ENCODE data around the gene PATZ1. TPM values are rescaled to one million over a fixed set of nuclear protein-coding genes. Genes with fewer than 3 reads are reported as not detected.

Gene PATZ1
- polyA plus RNA-seq, 1 of the 3 experiments (the other 2 are of a cell fraction) = 21.8 TPM

DNA sequence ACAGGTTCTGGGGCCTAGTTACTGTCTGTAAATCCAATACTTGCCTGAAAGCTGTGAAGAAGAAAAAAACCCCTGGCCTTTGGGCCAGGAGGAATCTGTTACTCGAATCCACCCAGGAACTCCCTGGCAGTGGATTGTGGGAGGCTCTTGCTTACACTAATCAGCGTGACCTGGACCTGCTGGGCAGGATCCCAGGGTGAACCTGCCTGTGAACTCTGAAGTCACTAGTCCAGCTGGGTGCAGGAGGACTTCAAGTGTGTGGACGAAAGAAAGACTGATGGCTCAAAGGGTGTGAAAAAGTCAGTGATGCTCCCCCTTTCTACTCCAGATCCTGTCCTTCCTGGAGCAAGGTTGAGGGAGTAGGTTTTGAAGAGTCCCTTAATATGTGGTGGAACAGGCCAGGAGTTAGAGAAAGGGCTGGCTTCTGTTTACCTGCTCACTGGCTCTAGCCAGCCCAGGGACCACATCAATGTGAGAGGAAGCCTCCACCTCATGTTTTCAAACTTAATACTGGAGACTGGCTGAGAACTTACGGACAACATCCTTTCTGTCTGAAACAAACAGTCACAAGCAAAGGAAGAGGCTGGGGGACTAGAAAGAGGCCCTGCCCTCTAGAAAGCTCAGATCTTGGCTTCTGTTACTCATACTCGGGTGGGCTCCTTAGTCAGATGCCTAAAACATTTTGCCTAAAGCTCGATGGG, 67.4 kb downstream of the PATZ1 start:
- 91% methylated on average over 5 of the region's 6 CpGs for WGBS (ENCODE audit: low lambda C conversion rate)
- no peaks in the 10 kb centered on the region for H3K9me3 ChIP-seq
- CTCF ChIA-PET = interaction anchor here (1.3 to 3.1 kb wide), 2 partner anchors 35 to 67 kb away, joined by 8 to 14 read pairs; partner anchors contain the start of gene LIMK2
- no peaks in the 10 kb centered on the region for H3K27me3 ChIP-seq (ENCODE audit: insufficient read depth)
- H4K20me1 ChIP-seq (ENCODE audit: insufficient read depth) = no peaks in the 10 kb centered on the region
- H3K9me2 ChIP-seq = no peaks in the 10 kb centered on the region
- H3K4me1 ChIP-seq (ENCODE audit: control insufficient read depth in 1 of 2, insufficient read depth in 2 of 2, low read depth in 1 of 2, low read length in 1 of 2) = no peaks in the 10 kb centered on the region; a peak in 1 of 4 replicates
- H3K4me2 ChIP-seq = no peak overlapping the region
- H3K79me2 ChIP-seq (ENCODE audit: insufficient read depth) = no peaks in the 10 kb centered on the region
- POLR2A ChIA-PET = no interaction called here
- H3F3A ChIP-seq (replicated peaks; ENCODE audit: insufficient read depth) = peaks cover 23% of the 10 kb centered on the region
- H3K9ac ChIP-seq = no peak overlapping the region
- no peak overlapping the region for H3K27ac ChIP-seq (ENCODE audit: low read depth in 2 of 2, low read length in 1 of 2)
- H3K4me3 ChIP-seq (ENCODE audit: low read depth in 2 of 2, low read length in 1 of 2) = no peak overlapping the region
- no peak for DNase-seq
- H3K36me3 ChIP-seq (replicated peaks in 1 of 2; ENCODE audit: control insufficient read depth in 1 of 2, insufficient read depth in 2 of 2, low read length in 1 of 2) = peaks cover 28 to 68% of the 10 kb centered on the region in 2 experiments
- H2AFZ ChIP-seq (ENCODE audit: low read depth) = no peak overlapping the region
- TF ChIP-seq, protein P1, sequence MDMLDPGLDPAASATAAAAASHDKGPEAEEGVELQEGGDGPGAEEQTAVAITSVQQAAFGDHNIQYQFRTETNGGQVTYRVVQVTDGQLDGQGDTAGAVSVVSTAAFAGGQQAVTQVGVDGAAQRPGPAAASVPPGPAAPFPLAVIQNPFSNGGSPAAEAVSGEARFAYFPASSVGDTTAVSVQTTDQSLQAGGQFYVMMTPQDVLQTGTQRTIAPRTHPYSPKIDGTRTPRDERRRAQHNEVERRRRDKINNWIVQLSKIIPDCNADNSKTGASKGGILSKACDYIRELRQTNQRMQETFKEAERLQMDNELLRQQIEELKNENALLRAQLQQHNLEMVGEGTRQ (IDR thresholded peaks at IDR 0.05; ENCODE audit: borderline replicate concordance, low read depth, low read length) = no peak
- TF ChIP-seq MXI1 (IDR thresholded peaks at IDR 0.05; ENCODE audit: low read depth, low read length) = no peak

DNA sequence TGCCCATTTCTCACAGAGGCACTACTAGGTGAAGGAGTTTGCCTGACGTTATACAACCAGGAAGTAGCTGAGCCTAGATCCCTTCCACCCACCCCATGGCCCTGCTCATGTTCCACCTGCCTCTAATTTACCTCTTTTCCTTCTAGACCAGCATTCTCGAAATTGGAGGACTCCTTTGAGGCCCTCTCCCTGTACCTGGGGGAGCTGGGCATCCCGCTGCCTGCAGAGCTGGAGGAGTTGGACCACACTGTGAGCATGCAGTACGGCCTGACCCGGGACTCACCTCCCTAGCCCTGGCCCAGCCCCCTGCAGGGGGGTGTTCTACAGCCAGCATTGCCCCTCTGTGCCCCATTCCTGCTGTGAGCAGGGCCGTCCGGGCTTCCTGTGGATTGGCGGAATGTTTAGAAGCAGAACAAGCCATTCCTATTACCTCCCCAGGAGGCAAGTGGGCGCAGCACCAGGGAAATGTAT, 68.0 kb downstream of the PATZ1 start:
- no peak overlapping the region for H3K4me2 ChIP-seq
- ChIA-PET CTCF (interaction anchor here (0.7 to 3.1 kb wide), 4 partner anchors 12 to 66 kb away, joined by 3 to 14 read pairs (median 3); partner anchors contain the start of gene LIMK2), POLR2A (no interaction called here)
- no peaks in the 10 kb centered on the region for H3K27me3 ChIP-seq (ENCODE audit: insufficient read depth)
- H4K20me1 ChIP-seq (ENCODE audit: insufficient read depth) = no peaks in the 10 kb centered on the region
- no peak for DNase-seq
- TF ChIP-seq POLR2AphosphoS5 (IDR thresholded peaks at IDR 0.05; ENCODE audit: low read depth, low read length) (no peak), FOXM1 (IDR thresholded peaks at IDR 0.05; ENCODE audit: low read depth) (no peak), JUND (IDR thresholded peaks at IDR 0.05) (no peak), FOXJ3 (CRISPR knock-in tag; IDR thresholded peaks at IDR 0.05) (no peak), RXRA (IDR thresholded peaks at IDR 0.05; ENCODE audit: borderline replicate concordance, low read depth) (no peak), CHD2 (IDR thresholded peaks at IDR 0.05; ENCODE audit: low read length, partially characterized antibody) (no peak), RAD21 (IDR thresholded peaks at IDR 0.05; ENCODE audit: low read length) (no peak), EZH2phosphoT487 (IDR thresholded peaks at IDR 0.05; ENCODE audit: borderline replicate concordance, low read depth) (no peak), RCOR1 (IDR thresholded peaks at IDR 0.05; ENCODE audit: low read length) (no peak), TAF1 (IDR thresholded peaks at IDR 0.05; ENCODE audit: borderline replicate concordance, low read depth, low read length) (no peak), SIN3A (IDR thresholded peaks at IDR 0.05; ENCODE audit: borderline replicate concordance, low read depth, low read length) (no peak), TEAD4 (IDR thresholded peaks at IDR 0.05; ENCODE audit: borderline replicate concordance, insufficient read depth) (no peak)
- TF ChIP-seq, protein P2, sequence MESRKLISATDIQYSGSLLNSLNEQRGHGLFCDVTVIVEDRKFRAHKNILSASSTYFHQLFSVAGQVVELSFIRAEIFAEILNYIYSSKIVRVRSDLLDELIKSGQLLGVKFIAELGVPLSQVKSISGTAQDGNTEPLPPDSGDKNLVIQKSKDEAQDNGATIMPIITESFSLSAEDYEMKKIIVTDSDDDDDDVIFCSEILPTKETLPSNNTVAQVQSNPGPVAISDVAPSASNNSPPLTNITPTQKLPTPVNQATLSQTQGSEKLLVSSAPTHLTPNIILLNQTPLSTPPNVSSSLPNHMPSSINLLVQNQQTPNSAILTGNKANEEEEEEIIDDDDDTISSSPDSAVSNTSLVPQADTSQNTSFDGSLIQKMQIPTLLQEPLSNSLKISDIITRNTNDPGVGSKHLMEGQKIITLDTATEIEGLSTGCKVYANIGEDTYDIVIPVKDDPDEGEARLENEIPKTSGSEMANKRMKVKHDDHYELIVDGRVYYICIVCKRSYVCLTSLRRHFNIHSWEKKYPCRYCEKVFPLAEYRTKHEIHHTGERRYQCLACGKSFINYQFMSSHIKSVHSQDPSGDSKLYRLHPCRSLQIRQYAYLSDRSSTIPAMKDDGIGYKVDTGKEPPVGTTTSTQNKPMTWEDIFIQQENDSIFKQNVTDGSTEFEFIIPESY (IDR thresholded peaks at IDR 0.05; ENCODE audit: borderline replicate concordance, low read depth) = no peak
- no peaks in the 10 kb centered on the region for H3K9me2 ChIP-seq
- H3K9me3 ChIP-seq = no peaks in the 10 kb centered on the region
- no peak overlapping the region for H3K27ac ChIP-seq (ENCODE audit: low read depth in 2 of 2, low read length in 1 of 2)
- H3F3A ChIP-seq (replicated peaks; ENCODE audit: insufficient read depth) = peaks cover 18% of the 10 kb centered on the region
- H2AFZ ChIP-seq (ENCODE audit: low read depth) = no peak overlapping the region
- H3K79me2 ChIP-seq (ENCODE audit: insufficient read depth) = no peaks in the 10 kb centered on the region
- H3K9ac ChIP-seq = no peak overlapping the region
- 92% methylated on average over 7 of the region's 9 CpGs for WGBS (ENCODE audit: low lambda C conversion rate)
- peaks cover 34 to 73% of the 10 kb centered on the region in 2 experiments for H3K36me3 ChIP-seq (replicated peaks in 1 of 2; ENCODE audit: control insufficient read depth in 1 of 2, insufficient read depth in 2 of 2, low read length in 1 of 2)
- H3K4me1 ChIP-seq (ENCODE audit: control insufficient read depth in 1 of 2, insufficient read depth in 2 of 2, low read depth in 1 of 2, low read length in 1 of 2) = no peaks in the 10 kb centered on the region; a peak in 1 of 4 replicates
- H3K4me3 ChIP-seq (ENCODE audit: low read depth in 2 of 2, low read length in 1 of 2) = no peak overlapping the region

Measured in SK-N-SH (cell line).